GM21723 (cell line): ENCODE measurements around the gene SPSB4.
"Not testable (repeated sequence)": the region's sequence is repeated elsewhere in the genome, so short reads cannot be mapped to it uniquely, and the experiment has no call there.

Experiments
- ATAC-seq: cut with Tn5 transposase; IDR thresholded peaks from one replicate; pipeline ENCODE4 v1.9.1; 2021; ENCODE audit warnings: mild to moderate bottlenecking, moderate library complexity; ENCODE audit not compliant: unreplicated experiment

Gene SPSB4

GRCh38 chr3:141114179-141114745 lies 63.1 kb downstream of the SPSB4 start:
- no peak for ATAC-seq

DNA sequence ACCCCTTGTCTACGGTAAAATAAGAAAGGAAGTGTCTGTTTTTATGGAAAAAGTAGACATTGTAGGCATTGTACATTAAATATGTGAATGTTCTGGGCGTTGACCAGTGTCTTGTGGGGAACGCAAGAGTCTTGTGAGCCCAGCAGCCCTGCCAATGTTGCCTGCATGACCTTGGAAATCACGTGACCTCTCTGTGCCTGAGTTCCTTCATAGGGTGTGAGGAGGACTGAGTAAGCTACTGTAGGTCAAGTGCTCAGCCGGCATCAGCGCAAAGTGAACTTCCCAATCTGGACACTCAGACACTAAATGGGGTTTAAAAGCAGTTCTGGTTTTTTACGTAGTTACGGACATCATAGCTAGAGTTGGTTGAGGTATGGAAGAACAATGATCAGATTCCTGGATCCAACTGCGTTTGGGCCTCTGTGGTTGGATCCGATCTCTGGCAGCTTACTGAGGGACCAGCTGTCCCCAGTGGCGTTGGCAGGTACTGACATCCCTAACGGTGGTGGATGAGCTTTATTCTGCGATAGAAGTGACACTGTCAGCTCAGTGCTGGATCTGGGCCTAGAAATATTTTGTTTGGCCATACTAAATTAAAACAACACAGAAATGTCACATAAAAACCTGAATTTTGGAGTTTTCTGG lies 63.8 kb downstream of the SPSB4 start:
- no peak for ATAC-seq

GRCh38 chr3:141115789-141116541 lies 64.8 kb downstream of the SPSB4 start:
- no peak for ATAC-seq

GRCh38 chr3:141116721-141117120 lies 65.6 kb downstream of the SPSB4 start:
- ATAC-seq, result no peak

DNA sequence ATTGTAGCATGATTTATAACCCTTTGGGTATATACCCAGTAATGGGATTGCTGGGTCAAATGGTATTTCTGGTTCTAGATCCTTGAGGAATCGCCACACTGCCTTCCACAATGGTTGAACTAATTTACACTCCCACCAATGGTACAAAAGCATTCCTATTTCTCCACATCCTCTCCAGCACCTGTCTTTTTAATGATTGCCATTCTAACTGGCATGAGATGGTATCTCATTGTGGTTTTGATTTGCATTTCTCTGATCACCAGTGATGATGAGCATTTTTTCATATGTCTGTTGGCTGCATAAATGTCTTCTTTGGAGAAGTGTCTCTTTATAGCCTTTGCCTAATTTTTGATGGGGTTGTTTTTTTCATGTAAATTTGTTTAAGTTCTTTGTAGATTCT lies 66.8 kb downstream of the SPSB4 start:
- ATAC-seq, result not testable (repeated sequence)

GRCh38 chr3:141122455-141123030 lies 71.4 kb downstream of the SPSB4 start:
- ATAC-seq, result no peak

DNA sequence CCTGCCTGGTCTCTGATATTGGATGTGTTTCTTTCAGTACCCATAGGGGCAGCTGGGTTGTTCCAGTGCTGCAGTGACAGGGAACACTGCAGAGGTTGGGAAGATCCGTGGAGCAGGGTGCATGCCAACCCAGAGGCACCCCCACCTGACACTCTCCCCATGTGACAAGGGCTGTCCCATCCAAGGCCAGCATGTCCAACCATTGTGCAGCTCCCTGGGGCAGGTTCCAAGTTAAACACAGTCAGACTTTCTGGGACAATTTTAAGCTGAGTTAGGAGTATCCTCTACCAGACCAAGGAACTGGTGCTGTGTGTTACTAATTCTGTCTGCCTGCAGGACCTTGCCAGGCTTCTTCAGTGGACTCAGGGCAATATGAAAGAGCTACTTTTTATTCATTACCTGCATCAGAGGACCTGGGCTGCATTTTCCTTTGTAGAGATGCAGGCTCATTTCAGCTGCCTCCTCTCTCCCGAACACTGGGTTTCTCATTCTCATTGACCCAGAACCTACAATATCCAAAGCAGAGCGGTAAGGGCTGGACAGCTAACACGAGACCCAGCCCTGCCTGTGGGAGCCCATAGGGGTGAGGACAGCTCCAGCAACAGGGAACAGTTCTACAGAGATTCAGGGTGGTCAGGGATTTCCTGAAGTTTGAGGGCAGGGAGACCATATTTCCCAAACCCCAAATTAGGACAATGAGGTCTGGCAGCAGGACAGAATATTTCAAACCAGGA lies 72.7 kb downstream of the SPSB4 start:
- ATAC-seq, result no peak

DNA sequence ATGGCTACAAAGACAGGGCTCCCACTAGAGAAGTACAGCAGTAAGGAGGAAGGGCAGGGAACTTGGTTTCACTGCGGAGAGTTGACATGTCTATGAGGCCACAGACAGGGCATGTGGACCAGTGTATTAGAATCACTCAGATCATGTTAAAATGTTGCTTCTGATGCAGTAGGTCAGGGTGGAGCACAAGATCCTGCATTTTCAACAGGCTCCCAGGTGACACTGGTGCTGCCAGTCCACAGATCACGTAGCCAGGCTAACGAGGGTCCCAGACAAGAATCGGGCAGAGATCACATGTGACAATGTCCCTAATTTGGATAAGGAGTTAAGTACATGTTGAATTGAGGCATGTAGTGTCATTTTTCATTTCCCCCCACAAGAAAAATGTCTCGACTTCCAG lies 73.6 kb downstream of the SPSB4 start:
- no peak for ATAC-seq

DNA sequence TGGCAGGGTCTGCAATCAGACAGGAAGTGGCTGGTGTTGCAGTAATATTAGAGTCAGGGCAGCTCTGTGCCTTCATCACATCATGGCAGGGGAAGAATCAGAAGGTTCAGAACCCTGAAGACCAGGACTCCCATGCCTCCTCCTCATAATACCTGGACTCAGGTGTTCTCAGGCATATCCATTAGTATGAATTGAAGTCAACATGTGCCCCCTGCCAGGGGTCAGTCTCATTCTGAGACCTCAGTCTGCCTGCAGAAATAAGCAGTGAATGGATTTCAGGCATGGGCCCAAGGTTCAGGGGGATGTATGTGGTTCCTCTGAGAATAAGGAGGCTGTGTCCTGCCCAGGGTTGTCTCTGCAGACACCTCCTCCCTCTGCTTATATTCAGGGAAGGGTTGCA lies 74.2 kb downstream of the SPSB4 start:
- ATAC-seq, result no peak

DNA sequence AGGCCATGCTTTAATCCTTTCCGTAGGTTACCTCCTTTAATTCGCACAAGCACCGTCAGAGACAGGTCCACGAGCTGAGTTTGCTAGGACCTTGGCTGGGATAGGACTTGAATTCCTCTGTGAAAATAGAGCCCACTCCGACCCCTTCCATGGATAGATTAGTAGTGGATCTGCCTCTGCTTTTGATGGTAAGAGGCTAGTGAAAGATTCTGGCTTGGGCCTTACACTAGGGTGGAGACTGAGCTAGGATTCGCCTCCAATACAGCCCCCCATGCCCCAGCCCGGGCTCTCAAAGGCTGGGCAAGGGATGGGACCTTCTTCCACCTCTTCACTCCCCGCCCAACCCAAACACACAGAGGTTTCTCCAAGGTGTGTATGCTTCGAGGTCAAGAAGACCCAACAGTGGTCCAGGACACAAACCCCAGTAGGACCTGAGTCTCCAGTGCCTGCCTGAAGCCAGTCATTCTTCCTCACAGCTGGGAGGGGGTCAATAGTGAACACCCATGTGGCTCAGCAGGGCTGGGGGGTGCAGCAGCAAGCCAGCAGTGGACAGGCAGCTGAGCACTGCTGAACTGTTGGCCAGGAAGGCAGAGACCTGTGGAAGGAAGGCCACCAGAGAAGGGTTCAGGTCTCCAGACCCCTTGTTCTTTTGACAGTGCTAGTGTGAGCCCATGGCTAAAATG lies 75.7 kb downstream of the SPSB4 start:
- no peak for ATAC-seq

GRCh38 chr3:141127344-141128125 lies 76.4 kb downstream of the SPSB4 start:
- no peak for ATAC-seq

GRCh38 chr3:141128126-141128777 lies 77.1 kb downstream of the SPSB4 start:
- ATAC-seq, result no peak

DNA sequence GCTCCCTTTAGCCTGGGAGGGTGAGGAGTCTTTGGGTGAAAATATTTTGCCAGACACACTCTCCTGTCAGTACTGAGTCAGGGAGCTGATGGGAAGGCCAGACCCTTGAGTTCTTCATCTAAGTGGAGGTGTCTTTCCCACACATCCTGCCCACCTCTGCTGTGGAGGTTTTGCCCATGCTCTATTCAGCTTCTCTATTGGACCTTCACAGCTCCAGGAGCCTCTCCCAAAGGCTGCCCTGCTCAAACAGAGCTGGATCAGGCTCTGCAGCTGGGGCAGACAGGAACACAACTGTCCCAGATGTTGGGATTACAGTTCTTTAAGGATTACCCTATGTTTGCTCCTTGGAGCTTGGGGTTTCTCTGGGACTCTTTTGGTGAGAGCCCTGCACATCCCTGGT lies 77.9 kb downstream of the SPSB4 start:
- no peak for ATAC-seq

DNA sequence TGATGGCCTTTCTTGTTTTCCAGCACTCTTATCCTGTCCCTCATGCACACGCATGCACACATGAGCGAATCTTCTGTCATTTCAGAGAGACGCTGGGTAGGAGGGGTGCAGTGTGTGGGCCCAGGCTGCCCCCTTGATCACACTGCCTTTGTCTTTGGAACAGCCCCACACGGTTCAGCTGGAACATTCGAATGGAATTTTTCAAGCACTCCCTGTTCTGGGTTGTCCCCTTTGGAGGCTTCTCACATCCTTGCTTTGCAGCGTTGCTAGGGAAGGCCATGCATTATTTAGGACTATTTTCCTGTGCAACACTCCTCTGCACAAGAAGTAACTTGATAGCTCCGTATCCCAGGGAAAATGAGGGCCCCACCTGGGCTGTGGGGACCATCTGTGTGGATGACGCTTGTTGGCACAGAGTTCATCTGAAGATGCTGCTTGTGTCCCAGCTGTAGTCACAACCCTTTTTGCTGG lies 78.4 kb downstream of the SPSB4 start:
- ATAC-seq, result no peak

DNA sequence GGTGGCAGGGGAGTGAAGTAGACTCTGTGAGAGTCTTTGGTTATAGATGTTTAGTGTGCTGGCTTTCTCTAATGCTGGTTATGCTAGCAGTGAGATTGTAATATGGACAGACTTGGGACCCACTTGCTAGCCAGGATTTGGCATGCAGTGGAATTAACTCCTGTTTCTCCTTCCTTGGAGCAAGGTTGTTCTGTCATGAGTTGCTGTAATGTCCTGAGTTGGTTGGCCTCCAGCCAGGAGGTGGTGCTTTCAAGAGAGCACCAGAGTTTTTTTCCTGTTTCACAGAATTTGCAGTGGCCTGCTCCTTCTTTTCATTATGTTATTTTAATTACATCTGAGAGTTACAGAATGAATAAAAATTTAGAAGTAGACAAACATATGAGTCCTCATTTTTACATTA lies 92.4 kb downstream of the SPSB4 start:
- no peak for ATAC-seq

- ATAC-seq, result no peak
Measured at GRCh38 chr3:141146979-141147470, 95.9 kb downstream of the SPSB4 start.

DNA sequence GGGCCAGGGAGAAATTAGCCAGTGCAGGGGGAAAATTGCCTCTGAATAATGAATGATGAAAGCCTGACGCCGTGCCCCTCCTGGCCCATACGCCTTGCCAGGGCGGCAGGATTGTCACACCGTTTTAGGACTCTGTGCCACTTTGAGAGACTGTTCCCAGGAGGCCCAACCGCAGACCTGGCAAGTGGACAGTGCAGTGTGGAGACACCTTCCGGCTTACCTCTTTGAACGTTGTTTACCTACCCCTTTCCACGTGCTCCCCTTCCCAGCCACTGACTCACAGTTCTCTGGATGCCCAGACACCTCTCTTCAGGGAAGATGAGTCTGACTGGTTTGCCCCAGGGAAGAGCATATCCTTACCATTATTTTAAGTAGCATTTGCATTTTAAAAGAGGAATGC lies 96.5 kb downstream of the SPSB4 start:
- ATAC-seq, result no peak

GRCh38 chr3:141148169-141148568 lies 97.0 kb downstream of the SPSB4 start:
- ATAC-seq, result no peak

DNA sequence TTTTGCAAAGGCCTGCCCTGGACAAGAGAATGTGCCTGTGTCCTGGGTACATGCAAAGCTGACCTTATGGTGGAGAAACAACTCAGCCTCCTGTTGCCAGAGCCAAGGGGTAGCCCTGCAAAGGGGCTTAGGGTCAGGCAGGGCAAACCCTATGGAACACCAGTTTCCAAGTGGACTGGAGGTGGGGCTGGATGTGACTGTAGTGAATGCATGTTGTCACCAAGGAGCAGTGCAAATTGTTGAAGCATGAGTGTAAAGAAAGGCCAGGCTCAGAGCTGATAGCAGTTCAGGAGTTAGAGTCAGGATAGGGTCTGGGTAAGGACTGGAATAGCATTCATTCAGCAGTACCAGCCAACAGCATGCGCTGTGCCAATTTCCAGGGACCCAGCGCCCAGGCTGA lies 97.6 kb downstream of the SPSB4 start:
- no peak for ATAC-seq
